ENCODE results near the gene EPB41. TPM values are rescaled to one million over a fixed set of nuclear protein-coding genes. Genes with fewer than 3 reads are reported as not detected.
"Not testable (repeated sequence)": the region's sequence is repeated elsewhere in the genome, so short reads cannot be mapped to it uniquely, and the experiment has no call there.

The EPB41 gene
- total RNA-seq, 1 donor from 2014 or later, result 33.0 TPM

DNA sequence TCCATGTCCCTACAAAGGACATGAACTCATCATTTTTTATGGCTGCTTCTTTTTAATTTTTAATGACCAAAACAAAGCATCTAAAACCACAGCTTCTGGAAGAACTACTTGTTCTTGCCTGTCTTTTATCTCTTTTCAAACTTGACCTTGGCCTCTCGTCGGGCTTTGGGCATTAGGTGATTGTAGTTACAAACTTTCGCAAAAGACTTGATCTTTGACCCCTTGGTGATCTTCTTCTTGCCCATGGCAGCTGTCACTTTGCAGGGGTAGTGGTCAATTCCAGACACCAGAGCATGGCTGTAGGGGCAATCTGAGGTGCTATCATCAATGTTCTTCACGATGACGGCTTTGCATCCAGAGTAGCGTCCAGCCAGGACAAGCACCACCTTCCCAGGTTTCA is 67.8 kb downstream of the EPB41 start:
- ATAC-seq, result no peak

DNA sequence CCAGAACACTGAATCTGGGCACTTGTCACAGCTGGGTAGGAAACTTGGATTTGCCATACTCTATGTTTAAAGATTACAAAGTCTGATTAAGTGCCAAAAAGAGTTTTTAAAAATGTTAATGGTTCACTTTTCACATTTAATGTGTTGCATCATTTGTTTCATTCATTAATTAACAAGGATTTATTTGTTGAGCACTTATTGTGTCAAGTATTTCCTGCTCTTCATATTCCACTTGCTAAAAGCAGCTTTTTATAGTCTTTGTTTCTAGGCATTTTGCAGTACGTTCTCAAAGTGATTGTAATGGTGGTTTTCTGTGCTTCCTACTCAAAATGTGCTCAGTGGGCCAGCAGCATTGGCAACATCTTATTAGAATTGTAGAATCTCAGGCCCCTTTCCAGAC is 68.7 kb downstream of the EPB41 start:
- ATAC-seq, result no peak

- ATAC-seq, result no peak
Measured at GRCh38 chr1:28983509-28984310, 69.3 kb downstream of the EPB41 start.

GRCh38 chr1:28984311-28984684 is 69.9 kb downstream of the EPB41 start:
- no peak for ATAC-seq

- no peak for ATAC-seq
Measured at GRCh38 chr1:28985427-28985826, 71.1 kb downstream of the EPB41 start.

GRCh38 chr1:28986306-28986910 is 72.0 kb downstream of the EPB41 start:
- ATAC-seq, result no peak

- peak; percentile 70 for ATAC-seq
Measured at GRCh38 chr1:29002792-29003191, 88.4 kb downstream of the EPB41 start.

GRCh38 chr1:29004288-29004687 is 89.9 kb downstream of the EPB41 start:
- ATAC-seq, result no peak

DNA sequence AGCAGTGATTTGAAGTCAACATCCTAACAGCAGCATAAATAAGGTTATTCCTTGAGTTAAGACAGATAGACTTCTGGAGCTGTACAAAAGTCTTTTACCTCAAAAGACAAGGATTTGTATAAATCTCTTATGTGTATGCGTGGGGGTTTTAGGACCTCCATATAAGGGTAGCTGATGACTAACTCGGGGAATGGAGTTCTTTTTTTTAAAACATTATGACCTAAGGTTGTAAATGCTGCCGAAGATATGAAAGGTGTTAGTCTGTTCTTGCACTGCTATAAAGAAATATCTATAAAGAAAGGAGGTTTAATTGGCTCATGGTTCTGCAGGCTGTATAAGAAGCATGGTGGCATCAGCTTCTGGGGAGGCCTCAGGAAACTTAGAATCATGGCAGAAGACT is 90.4 kb downstream of the EPB41 start:
- no peak for ATAC-seq

GRCh38 chr1:29011775-29012174 is 97.4 kb downstream of the EPB41 start:
- ATAC-seq, result no peak

- no peak for ATAC-seq
Measured at GRCh38 chr1:29017235-29017634, 102.9 kb downstream of the EPB41 start.

DNA sequence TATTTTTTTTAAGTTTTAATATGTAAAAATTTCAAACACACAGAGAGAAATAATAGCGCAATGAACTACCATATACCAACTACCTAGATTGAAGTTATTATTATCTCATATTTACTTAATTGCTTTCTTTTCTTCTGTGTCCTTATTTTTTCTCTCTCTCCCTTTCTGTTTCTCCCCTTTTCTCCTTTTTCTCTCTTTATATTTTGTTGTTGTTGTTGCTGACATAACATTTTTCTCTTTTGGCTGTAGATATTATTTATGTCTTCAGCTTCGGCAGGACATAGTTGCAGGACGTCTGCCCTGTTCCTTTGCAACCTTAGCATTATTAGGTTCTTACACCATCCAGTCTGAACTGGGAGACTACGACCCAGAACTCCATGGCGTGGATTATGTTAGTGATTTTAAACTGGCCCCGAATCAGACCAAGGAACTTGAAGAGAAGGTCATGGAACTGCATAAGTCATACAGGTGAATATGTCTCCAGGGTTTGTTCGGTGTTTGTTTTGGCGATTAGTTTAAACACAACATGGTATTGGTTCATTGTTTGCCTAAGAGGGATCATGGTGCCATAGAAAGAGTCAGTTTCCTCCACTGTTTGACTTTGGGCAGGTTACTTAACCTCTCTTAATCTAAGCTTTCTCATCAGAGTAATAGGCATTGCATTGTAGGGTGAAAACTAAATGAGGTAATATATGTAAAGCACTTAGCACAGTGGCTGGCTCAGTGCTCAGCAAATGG is 103.8 kb downstream of the EPB41 start:
- ATAC-seq, result no peak

- no peak for ATAC-seq
Measured at GRCh38 chr1:29022620-29023019, 108.3 kb downstream of the EPB41 start.

DNA sequence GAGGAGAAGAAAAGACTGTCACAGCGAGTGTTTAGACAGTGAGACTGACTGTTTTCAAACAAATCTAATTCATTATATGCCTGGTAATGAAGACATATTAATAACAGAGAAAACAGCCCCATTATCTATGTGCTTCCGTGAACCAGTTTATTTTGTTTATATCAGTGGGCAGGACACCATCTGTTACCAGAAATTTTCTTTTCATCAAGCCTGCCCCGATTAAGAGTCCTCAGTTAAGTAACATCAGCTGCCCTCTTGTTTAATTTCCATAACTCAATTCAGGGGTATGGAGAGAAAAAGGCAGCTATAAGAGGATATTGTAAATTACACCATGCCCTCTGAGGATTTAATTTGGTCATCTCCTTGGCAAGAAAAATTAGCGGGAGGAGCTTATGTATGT is 115.3 kb downstream of the EPB41 start:
- ATAC-seq, result no peak

GRCh38 chr1:29032841-29033240 is 118.5 kb downstream of the EPB41 start:
- no peak for ATAC-seq

DNA sequence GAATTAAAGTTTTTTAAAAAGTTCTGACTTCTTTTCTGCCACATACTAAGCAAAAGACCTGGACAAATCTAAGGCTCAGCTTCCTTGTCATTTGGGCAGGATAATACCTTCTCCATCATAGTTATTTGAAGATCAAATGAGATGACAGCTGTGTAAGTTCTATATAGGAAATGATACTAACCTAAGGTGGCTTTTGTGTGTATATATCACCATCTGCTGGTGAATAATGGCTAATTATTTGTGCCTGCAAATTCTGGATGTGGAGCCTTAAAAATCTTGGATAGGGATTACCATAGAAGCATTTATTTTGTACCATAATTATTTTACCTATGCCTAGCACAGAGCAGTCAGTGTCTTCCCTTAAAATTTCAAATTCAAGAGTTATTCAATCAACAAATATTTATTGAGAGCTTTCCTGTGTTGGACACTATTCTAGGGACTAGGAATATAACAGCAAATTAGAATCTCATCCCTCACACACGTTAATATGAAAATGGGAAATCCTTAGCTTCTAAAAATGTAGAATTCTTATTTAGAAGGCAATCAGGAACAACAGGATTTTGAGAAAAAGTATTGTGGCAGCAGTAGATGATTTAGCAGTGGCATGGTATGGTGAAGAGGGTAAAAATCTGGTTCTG is 119.6 kb downstream of the EPB41 start:
- peak; percentile 73 for ATAC-seq

GRCh38 chr1:29043274-29043965 is 129.1 kb downstream of the EPB41 start:
- ATAC-seq, result no peak

DNA sequence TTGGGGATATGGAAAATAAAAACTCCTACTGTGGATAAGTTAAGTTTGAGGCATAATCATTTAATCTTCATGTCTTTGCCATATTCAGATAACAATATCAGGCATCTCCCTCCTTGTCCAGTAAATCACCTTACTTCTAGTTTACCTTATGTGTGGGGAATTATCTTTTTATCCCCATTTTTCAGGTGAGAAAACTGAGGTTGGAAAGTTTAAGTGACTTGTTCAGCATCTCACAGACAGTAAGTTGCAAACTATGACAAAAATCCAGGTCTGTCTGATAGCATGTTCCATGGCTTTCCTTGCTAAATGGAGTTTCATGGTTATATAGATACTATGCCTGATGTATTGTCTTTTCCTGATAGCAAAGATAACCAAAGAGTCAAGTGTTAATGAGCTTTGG is 129.6 kb downstream of the EPB41 start:
- ATAC-seq, result no peak

GRCh38 chr1:29045663-29046062 is 131.3 kb downstream of the EPB41 start:
- not testable (repeated sequence) for ATAC-seq

DNA sequence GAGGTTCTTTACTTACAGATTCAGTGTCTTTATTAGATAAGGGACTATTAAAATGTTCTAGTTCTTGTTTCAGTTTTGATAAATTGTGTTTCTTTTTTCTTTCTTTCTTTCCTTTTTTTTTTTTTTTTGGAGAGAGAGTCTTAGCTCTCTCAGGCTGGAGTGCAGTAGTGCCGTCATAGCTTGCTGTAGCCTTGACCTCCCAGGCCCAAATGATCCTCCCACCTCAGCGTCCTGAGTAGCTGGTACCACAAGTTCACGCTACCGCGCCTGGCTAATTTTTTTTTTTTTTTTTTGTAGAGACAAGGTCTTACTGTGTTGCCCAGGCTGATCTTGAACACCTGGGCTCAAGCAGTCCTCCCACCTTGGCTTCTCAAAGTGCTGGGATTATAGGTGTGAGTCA is 132.8 kb downstream of the EPB41 start:
- ATAC-seq, result no peak

GRCh38 chr1:29050166-29050565 is 135.8 kb downstream of the EPB41 start:
- no peak for ATAC-seq

DNA sequence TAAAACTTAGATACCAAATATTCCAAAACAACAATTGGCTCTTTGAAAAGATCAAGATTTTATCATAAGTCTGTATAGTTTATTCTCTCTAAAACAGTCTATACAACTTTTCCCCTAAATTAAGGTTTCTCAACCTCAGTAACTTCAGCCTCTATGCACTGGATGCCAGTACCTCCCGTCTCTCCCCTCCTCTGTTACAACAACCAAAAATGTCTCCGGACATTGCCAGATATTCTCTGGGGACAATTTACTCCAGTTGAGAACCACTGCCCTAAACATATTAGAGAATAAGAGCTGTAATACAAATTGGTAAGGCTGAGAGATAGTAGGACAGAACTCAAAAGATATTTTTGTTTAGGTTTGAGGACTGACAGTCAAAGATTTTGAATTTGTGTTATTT is 137.7 kb downstream of the EPB41 start:
- ATAC-seq, result no peak

GRCh38 chr1:29052941-29053340 is 138.6 kb downstream of the EPB41 start:
- no peak for ATAC-seq
